NCI-H82 treated with DMSO at 0.1 percent for 48 hours (cell line): Measurements from ENCODE around the gene TNKS2.
"Not testable (repeated sequence)": the region's sequence is repeated elsewhere in the genome, so short reads cannot be mapped to it uniquely, and the experiment has no call there.

Experiments
- DNase-seq: peaks from one replicate; lab custom pipeline; 2025; ENCODE audit not compliant: unreplicated experiment; lab: John Stamatoyannopoulos, UW

TNKS2 gene

GRCh38 chr10:91864744-91865143 is 66.5 kb downstream of the TNKS2 start:
- DNase-seq: no peak

GRCh38 chr10:91865562-91866081 is 67.4 kb downstream of the TNKS2 start:
- no peak for DNase-seq

DNA sequence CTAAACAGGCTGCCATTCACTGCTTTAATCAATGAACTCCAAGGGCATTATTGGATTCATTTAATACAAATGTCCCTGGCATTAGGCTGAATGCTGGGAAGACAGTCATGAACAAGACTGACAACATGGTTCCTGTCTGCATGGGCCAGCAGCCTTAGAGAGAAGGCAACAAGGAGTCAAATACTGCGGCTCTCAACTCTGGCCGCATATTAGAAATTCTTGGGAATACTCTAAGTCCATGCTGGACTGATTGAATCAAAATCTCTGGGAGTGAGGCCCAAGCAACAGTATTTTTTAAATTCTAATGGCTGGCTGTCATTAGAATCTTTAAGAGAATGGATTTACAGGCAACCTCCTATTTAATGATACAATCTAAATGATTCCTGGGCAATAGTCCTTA is 76.9 kb downstream of the TNKS2 start:
- DNase-seq: no peak

- no peak for DNase-seq
Observed at GRCh38 chr10:91875779-91876178, 77.6 kb downstream of the TNKS2 start.

GRCh38 chr10:91879515-91880170 is 81.4 kb downstream of the TNKS2 start:
- DNase-seq: peak; percentile 89

DNA sequence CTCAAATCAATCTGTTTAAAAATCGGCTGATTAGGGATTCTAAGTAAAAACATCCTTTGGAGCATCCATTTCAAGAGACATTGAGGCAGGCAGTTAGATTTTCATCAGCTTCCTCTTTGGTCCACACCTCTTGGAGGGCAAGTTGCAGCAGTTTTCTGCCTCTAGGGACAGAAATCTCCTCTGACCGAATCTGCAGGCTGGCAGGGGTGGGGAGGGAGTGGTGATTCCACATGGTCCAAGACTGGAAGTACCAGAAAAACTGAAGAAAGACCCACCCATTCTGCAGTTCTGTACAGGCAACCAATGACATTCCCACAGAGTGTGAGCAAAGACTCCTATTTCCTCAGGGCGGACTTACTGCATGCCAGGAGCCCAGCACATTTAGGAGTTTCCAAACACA is 82.1 kb downstream of the TNKS2 start:
- no peak for DNase-seq

DNA sequence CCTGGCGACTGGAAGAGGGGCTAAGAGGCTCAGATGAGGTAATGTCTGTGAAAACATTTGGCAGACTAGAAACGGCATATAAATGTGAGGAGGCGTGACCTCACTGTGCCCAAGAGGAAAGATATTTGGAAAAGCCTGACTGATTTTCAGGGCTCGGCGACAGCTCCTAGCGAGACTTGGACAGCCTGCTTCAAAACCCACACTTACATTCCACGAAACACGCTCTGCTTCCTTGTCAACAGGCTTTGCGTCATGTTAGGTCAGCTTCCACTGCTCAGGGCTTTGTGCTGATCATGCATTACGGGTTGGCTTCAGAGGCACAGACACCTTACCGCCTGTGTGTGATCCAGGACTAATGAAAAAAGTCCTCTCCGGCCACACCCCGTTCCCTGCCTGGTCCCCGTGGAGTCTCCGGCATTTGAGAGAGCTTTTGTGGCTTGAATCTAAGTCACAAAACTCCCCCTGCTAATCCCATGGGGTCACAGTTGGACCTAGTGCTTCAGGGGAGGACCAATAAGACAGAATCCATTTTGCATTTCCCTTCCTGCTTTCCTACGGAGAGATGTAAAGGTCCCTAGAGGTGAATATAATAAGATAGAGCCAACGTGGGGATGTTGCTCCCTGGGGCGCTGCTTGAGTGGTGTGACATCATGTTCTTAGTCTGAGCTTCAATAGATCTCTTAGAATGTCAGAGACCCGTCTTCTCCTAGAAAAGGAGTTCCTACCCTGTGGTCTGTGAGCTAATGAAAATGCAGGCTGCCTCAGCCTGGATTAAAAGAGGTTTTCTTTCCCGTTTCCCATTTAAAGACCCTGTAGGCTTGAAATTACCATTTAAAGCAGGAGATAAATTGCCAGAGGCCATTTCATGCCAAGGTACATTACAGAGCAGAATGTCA is 85.6 kb downstream of the TNKS2 start:
- DNase-seq: no peak

DNA sequence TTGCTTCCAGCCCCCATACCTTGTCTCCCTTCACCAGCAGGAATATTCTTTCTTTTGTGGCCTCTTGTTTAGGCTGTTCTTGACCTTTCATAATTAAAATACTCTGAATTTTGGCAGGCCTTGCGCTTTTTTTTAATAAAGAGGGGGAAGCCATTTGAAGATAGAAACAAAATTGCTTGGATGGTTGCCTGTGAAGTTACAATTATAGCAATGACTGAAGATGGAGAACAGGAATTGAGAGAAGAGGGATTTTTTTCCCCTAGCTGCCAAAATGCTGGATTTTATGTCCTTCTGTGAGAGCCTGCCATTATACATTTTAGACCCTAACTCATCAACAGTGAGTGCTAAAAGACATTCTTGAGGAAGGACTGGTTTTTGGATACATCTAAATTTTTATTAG is 86.3 kb downstream of the TNKS2 start:
- no peak for DNase-seq

DNA sequence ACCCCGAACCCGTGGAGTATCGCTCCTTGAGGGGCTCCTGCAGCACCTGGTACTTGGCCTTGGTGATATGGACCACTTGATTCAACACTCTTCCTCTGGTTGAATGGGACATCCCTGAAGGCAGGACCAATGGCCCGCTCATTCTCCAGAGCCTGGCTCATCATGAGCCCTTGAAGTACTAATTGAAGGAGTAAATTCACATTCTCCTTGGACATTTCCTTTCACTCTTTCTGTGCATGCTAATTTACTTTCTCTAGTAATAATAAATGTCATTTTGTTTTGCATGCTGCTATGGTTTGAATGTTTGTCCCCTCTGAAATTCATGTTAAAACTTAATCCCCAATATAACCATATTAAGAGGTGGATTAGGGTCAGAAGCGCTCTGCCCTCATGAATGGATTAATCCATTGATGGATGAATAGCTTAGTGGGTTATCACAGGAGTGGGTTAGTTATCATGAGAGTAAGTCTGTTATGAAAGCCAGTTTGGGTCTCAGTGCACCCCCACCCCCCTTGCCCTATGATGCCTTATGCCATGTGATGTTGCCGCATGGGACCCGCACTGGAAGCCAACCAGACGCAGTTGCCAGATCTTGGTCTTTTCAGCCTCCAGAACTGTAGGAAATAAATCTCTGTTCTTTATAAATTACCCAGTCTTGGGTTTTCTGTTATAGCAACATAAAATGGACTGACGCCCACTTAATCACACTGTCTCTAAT is 87.3 kb downstream of the TNKS2 start:
- DNase-seq: peak; percentile 77

DNA sequence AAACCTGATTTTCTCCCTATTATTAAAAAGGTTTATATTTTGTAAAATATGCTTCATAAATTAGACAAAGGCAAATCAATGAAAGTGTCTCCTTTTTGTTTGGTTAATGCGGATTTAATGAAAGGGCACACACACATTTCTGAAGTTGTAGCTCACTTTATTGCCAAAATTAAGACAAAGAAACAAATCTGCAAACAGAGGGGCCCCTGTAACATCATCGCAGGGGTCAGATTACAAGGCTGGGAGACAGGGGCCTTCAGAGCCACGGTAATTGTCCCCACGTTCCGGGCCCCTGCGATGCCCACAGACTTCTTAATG is 88.7 kb downstream of the TNKS2 start:
- no peak for DNase-seq

DNA sequence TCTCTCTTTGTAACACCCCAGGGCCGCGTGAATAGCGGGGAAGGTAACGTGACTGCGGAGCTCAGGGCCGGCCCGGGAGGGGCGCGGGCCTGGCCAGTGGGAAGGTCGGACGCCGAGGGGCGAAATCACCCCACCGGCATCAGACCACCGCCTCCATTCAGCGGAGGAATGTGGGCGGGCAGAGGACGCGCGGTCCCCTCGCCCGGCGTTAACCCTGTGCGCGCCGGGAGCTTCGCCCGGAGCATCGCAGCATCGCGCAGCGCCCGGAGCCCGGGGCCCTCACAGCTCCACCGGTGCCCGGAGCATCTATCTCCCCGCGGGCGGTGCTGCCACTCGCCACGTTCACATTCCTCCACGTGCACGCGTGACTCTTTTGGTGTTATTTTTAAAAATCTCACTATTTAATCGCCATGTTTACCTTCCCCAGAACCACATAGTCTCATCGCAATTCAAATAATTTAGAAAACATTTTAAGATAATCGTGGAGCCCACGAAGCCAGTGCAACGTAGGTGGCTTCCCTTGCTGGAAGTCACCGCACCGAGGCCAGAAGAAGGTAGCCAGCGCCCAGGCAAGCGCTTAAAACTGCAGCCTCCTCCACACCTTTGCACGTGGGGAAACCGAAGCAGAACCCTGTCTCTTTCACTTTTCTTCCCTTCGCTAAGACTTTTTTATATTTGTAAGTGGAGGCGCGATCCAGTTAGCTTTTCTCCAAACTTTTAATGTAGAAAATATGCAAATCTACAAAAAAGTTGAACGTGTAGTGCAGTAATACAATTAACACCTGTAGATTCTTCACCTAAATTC is 89.2 kb downstream of the TNKS2 start:
- no peak for DNase-seq

DNA sequence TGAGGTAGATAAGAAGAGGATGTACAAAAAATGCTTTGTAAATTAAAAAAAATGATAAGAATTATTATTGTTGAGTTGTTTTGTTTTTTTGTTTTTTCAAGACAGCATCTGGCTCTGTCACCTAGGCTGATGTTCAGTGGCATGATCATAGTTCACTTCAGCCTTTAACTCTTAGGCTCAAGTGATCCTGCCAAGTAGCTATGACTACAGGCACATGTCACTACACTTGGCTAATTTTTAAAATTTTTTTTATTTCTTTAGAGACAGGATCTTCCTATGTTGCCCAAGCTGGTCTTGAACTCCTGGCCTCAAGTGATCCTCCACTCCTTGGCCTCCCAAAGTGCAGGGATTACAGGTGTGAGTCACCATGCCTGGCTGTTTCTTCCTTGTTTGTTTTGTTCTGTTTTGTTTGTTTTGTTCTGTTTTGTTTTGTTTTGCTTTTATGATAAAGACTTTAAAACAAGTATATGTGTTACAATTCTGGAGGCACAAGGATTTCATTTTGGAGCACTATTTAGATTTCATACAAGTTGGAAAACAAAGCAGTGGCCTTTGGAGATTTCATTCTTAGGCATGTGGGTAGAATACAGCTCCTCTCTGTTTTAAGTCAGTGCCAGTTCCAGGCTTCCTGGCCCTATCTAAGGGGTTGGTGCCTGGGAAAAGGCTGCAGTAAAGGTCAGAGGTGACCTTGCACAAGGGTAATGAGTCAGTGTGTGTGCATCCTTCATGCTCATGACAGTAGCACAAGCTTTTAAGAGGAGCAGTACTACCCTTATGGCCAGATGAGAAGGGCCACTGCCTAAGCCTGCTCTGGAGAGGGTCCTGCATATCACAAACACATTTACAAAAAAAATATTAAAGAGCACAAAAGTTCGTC is 93.1 kb downstream of the TNKS2 start:
- DNase-seq: no peak

DNA sequence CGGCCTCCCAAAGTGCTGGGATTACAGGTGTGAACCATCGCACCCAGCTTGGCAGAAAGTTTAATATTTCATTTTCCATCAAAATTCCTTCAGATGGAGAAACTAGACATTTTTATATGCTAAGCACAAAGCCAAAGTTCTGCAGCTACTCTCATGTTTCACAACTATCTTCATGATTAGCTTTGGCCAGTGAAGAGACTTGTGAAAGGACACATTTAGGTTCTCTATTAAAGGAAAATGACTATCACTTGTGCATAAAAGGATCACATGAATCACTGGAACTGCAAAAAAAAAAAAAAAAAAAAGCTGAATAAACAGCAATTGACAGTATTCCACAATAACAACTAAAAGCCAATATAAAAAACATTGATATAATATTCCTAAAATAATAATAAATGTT is 94.8 kb downstream of the TNKS2 start:
- no peak for DNase-seq

GRCh38 chr10:91894261-91894685 is 96.0 kb downstream of the TNKS2 start:
- not testable (repeated sequence) for DNase-seq

DNA sequence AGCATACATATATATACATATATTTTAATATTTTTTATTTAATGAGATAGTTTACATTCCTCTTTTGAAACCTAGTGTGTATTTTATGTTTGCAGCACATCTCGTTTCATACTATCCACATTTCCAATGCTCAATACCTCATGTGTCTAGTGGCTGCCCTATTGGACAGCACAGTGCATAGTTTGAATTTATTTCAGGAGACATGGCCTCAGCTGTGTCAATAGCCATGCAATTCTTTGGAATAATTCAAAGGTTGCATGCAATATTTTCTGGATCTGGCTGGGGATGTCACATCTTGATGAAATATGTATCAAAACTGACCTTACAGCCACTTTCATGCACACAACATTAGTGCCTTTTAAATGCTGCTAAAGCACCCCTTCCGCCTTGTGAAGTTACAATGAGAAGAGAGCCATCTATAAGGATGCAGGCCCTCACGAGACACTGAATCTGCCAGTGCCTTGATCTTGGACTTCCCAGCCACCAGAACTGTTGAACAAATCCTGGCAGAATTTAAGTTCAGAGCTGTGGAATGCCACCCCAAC is 98.1 kb downstream of the TNKS2 start:
- no peak for DNase-seq

- no peak for DNase-seq
Observed at GRCh38 chr10:91897421-91897820, 99.2 kb downstream of the TNKS2 start.

GRCh38 chr10:91901784-91902677 is 103.8 kb downstream of the TNKS2 start:
- DNase-seq: no peak

DNA sequence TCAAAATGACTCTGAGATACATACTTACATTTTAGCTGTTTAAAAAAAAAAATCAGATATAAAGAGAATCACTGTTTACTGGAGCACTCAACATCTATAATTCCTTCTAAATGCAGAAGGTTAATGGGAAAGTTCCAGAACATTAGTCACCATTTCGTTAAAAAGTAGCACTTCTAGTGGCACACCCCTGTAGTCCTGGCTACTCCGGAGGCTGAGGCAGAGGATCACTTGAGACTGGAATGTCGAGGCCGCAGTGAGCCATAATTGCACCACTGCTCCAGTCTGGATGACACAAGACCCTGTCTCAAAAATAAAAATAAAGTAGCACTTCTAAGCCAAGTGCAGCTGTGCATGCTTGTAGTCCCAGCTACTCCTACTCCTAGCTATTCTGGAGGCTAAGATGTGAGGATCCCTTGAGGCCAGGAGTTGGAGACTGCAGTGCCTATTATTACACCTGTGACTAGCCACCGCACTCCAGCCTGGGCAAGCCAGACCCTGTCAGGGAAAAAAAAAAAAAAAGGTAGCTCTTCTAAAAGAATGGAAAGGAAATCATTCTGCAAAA is 108.9 kb downstream of the TNKS2 start:
- DNase-seq: no peak
